GM12873 (cell line): ENCODE measurements around the gene ATPAF1.

Experiments
- TF ChIP-seq, protein P1 (sequence below): IDR thresholded peaks from 2 replicates; pipeline ENCODE4 v1.5.1; 2012; ENCODE audit warnings: low read depth, mild to moderate bottlenecking, moderate library complexity, low read length, control low read depth; ENCODE audit not compliant: insufficient read depth; ENCODE audit errors: missing control alignments

ATPAF1 gene

DNA sequence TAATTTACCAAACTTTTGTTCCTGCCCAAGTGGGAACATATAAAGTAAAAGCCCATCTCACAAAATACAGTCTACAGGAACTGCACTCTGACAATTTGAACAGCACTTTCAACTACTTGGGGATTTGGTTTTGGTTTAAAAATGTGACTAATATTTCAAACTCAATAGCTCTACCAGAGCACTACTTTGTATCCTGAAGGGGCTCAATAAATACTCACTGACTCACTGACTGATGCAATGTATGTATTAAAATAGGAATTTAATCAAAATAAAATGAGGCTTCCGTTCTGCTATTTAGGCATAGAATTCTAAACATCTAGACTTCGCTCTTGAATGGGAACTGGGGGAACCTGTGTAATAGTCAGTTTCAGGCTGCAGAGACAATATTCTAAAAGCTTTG is 28.9 kb upstream of the ATPAF1 start:
- TF ChIP-seq, protein P1, sequence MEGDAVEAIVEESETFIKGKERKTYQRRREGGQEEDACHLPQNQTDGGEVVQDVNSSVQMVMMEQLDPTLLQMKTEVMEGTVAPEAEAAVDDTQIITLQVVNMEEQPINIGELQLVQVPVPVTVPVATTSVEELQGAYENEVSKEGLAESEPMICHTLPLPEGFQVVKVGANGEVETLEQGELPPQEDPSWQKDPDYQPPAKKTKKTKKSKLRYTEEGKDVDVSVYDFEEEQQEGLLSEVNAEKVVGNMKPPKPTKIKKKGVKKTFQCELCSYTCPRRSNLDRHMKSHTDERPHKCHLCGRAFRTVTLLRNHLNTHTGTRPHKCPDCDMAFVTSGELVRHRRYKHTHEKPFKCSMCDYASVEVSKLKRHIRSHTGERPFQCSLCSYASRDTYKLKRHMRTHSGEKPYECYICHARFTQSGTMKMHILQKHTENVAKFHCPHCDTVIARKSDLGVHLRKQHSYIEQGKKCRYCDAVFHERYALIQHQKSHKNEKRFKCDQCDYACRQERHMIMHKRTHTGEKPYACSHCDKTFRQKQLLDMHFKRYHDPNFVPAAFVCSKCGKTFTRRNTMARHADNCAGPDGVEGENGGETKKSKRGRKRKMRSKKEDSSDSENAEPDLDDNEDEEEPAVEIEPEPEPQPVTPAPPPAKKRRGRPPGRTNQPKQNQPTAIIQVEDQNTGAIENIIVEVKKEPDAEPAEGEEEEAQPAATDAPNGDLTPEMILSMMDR, result no peak

DNA sequence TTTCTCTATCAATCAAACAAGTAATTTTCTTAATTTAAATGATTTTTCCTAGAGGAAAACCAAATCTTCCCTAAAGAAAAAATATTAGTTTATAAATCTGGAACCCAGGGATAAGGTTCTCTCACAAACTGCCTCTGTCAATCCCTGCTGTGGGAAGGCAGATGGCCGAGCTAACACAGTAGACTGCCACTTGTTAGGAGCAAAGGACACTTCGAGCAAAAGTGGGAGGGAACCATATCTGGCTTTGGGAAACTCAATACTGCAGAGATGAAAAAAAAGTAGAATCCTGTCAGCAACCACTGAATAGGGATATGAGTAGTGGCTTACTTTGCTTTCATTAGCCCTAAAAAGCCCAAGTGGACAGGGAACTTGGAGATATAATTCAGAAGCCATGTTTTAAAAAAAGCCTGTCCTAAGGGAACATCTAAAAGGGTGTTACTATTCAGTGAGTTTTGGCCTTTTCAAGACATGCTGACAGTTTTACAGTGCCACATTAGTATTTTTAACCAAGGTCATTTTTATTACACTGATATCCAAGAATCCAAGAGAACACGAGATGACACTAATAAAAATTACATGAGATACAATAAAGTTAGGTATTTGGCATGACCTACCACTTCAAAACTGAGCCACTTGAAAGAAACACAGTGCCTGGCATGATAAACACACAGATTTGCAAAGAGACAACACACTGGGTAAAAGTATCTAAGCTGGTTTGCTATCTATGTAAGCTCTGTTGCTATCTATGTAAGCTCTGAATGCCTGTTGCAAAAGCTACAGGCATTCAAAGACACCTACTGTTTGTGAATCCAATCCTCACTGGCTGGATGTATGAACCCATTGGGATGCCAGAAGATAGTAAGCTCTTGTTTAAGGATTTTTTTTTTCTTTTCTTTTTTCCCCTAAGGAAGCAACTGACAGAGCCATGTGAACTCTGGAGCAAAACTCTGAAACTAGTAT is 24.9 kb upstream of the ATPAF1 start:
- TF ChIP-seq, protein P1, result no peak

- TF ChIP-seq, protein P1, result no peak
These were observed 24.0 kb upstream of the ATPAF1 start for GRCh38 chr1:46691997-46692790.

DNA sequence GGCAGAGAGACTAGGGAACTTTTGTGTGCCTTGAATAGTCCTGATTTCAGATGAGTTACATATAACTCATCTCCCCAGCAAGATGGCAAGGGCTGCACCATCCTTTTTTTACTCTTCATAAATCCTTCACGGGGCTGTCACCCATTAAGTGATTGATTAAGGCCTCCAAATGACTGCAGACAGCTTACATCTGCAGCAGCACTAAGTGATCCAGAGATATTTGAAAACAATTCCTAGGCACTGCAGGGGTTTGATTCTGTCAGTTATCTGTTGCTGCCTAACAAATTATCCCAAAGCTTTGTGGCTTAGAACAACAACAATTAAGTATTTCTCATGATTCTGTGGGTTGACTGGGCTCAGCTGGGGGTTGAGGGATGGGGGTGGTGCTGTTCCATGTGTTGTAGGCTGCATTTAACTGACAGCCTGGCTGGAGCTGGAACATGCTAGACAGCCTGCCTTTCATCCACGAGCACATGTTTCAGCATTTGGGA is 22.8 kb upstream of the ATPAF1 start:
- TF ChIP-seq, protein P1, result no peak

DNA sequence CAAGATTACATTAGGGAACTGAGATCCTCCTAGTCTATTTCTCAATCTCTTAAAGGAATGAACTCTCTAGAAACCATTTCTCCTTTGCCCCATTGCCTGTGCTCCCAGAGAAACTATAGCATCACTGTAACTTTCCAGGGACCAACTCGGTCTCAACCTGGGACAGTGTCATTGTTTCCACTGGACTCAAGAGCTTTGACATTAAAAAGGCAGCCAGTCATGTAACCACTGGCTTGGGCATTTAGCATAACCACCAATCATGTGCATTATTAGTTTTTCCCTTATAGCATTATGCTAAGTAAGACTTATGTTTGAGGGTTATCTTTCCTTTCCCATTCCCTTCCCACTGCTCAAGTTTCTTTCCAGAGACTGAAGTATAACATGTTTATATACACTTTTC is 21.7 kb upstream of the ATPAF1 start:
- TF ChIP-seq, protein P1, result no peak

DNA sequence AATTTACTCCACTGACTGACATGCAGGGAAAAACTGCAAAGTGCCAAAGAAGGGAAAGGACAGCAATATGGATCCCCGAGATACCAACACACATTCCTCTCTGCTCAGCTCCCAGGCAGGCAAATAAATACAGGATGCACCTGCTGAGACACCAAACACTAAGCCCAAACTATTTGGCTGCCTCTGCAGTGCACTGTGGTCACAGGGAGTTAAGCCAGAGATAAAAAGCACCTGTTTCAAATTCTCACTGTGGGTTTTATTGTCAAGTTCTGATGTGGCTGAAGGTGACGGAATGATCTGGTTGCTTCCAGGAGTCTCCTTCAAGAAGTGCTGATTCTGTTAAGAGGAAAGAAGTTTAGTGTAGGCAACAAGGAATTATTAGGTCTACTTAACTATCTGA is 21.2 kb upstream of the ATPAF1 start:
- TF ChIP-seq, protein P1, result no peak
